ENCODE data around the gene ZNF398.

ZNF398 gene

GRCh38 chr7:149125863-149126661 is 21.2 kb upstream of the ZNF398 start, which contains the start of gene ZNF425 (continued):
- no peak for TF ChIP-seq ZNF350 (tag by site-specific recombination; IDR thresholded peaks at IDR 0.05)
- no peak for TF ChIP-seq ZNF530 (tag by site-specific recombination; IDR thresholded peaks at IDR 0.05; ENCODE audit: low read depth)
- no peak for TF ChIP-seq ZNF549 (tag by site-specific recombination; IDR thresholded peaks at IDR 0.05)

- Histone ChIP-seq H3K4me3 (ENCODE audit: low read depth, low read length) (peak overlapping the region; percentile 73), H3K36me3 (ENCODE audit: control insufficient read depth in 2 of 2, insufficient read depth in 1 of 2, low read length in 2 of 2) (peaks cover 0 to 24% of the 10 kb centered on the region in 2 experiments; a peak in 2 of 3 replicates), H3K27ac (ENCODE audit: extremely low read depth, low read depth, low read length) (peak overlapping the region; percentile 82), H3K9me3 (ENCODE audit: control insufficient read depth, insufficient read depth, low read depth, low read length) (no peaks in the 10 kb centered on the region), H3K4me1 (ENCODE audit: control insufficient read depth, insufficient read depth, low read length) (no peaks in the 10 kb centered on the region)
- ChIA-PET CTCF (interaction anchor here (0.5 to 1.8 kb wide), 18 partner anchors 9 to 643 kb away, joined by 3 to 12 read pairs (median 4); partner anchors contain the start of genes ZNF282 and ZNF398), POLR2A (interaction anchor here (0.8 to 3.4 kb wide), 5 partner anchors 21 to 69 kb away, joined by 3 to 39 read pairs (median 7); partner anchors contain the start of genes ZNF282 and ZNF398)
- no peak for TF ChIP-seq HOXD13 (CRISPR knock-in tag; IDR thresholded peaks at IDR 0.05; ENCODE audit: borderline replicate concordance)
- TF ChIP-seq ZNF747 (tag by site-specific recombination; IDR thresholded peaks at IDR 0.05), result no peak
- no peak for TF ChIP-seq ZNF488 (tag by site-specific recombination; IDR thresholded peaks at IDR 0.05)
- peak; percentile 88 for TF ChIP-seq GLIS2 (tag by site-specific recombination; IDR thresholded peaks at IDR 0.05)
- 0 out of 2 replicates have a peak, but pooled peaks have one; percentile 17 for TF ChIP-seq OVOL3 (tag by site-specific recombination; IDR thresholded peaks at IDR 0.05)
- TF ChIP-seq ZNF514 (tag by site-specific recombination; IDR thresholded peaks at IDR 0.05), result no peak
- no peak for TF ChIP-seq ZNF2 (tag by site-specific recombination; IDR thresholded peaks at IDR 0.05)
- no peak for TF ChIP-seq ZNF248 (tag by site-specific recombination; IDR thresholded peaks at IDR 0.05)
- no peak for TF ChIP-seq ZNF302 (tag by site-specific recombination; IDR thresholded peaks at IDR 0.05; ENCODE audit: low read depth)
- no peak for TF ChIP-seq PRDM6 (tag by site-specific recombination; IDR thresholded peaks at IDR 0.05)
- peak; percentile 64 for TF ChIP-seq ZNF335 (tag by site-specific recombination; conservative IDR thresholded peaks at IDR 0.05)
- TF ChIP-seq HIC1 (tag by site-specific recombination; IDR thresholded peaks at IDR 0.05), result peak; percentile 47; the same call in 1 of the 2 replicates
- no peak for TF ChIP-seq ZNF274 (IDR thresholded peaks at IDR 0.05; ENCODE audit: low read length)
- no peak for TF ChIP-seq ZNF274 (tag by site-specific recombination; IDR thresholded peaks at IDR 0.05; ENCODE audit: borderline replicate concordance)
- TF ChIP-seq ZNF624 (tag by site-specific recombination; IDR thresholded peaks at IDR 0.05), result 0 out of 2 replicates have a peak, but pooled peaks have one; percentile 14
- TF ChIP-seq ZBTB49 (tag by site-specific recombination; IDR thresholded peaks at IDR 0.05; ENCODE audit: low read depth), result no peak
- peak; percentile 98 for TF ChIP-seq ZFHX2 (tag by site-specific recombination; conservative IDR thresholded peaks at IDR 0.05)
- TF ChIP-seq ZNF561 (tag by site-specific recombination; IDR thresholded peaks at IDR 0.05; ENCODE audit: borderline replicate concordance), result peak; percentile 6; the same call in 1 of the 2 replicates
- TF ChIP-seq ZNF600 (tag by site-specific recombination; IDR thresholded peaks at IDR 0.05), result no peak
- no peak for TF ChIP-seq ZNF776 (tag by site-specific recombination; IDR thresholded peaks at IDR 0.05; ENCODE audit: borderline replicate concordance)
- TF ChIP-seq ZNF221 (tag by site-specific recombination; IDR thresholded peaks at IDR 0.05; ENCODE audit: borderline replicate concordance), result no peak
- no peak for TF ChIP-seq GLI2 (tag by site-specific recombination; IDR thresholded peaks at IDR 0.05; ENCODE audit: borderline replicate concordance, low read depth)
- TF ChIP-seq ZBTB20 (tag by site-specific recombination; IDR thresholded peaks at IDR 0.05), result peak; percentile 22
- no peak for TF ChIP-seq KLF1 (tag by site-specific recombination; IDR thresholded peaks at IDR 0.05)
- no peak for TF ChIP-seq SETDB1 (IDR thresholded peaks at IDR 0.05; ENCODE audit: insufficient read length, low read length)
- 0 out of 2 replicates have a peak, but pooled peaks have one; percentile 6 for TF ChIP-seq ZNF341 (tag by site-specific recombination; IDR thresholded peaks at IDR 0.05; ENCODE audit: low read depth)
Measured at GRCh38 chr7:149126662-149127266, 20.5 kb upstream of the ZNF398 start.

Data from HEK293 (cell line).